Dedifferentiated amniotic fluid mesenchymal stem cell (primary cell): ENCODE data around the gene TEX19.

Experiments used
- DNase-seq: peaks from one replicate; pipeline ENCODE4 v3.0.0-alpha.2; 2016; ENCODE audit errors: extremely low spot score

TEX19 gene

DNA sequence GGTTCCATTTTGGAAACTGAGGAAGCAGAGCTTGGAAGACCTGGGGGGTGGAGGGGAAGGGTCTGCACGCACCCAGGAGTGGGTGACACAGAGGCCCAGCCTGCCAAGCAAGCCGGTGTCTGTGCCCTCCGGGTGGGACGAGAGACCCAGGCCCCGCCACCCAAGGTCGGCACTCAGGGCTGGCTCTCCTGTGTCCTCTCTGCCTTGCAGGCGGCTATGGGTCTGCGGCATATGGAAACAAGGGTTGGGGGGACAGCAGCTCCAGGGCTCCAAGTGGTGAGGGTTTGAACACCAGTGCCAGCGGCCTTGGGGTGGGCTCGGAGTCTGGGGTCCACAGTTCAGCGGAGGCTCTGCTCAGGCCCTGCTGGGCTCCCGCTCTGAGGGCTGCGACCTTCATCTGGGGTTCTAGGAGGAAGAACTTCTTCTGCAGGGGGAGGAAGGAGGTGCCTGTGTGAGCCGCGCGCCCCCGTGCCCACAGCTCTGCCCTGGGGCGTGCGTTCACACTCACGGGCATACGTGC lies 37.0 kb upstream of the TEX19 start:
- no peak for DNase-seq

DNA sequence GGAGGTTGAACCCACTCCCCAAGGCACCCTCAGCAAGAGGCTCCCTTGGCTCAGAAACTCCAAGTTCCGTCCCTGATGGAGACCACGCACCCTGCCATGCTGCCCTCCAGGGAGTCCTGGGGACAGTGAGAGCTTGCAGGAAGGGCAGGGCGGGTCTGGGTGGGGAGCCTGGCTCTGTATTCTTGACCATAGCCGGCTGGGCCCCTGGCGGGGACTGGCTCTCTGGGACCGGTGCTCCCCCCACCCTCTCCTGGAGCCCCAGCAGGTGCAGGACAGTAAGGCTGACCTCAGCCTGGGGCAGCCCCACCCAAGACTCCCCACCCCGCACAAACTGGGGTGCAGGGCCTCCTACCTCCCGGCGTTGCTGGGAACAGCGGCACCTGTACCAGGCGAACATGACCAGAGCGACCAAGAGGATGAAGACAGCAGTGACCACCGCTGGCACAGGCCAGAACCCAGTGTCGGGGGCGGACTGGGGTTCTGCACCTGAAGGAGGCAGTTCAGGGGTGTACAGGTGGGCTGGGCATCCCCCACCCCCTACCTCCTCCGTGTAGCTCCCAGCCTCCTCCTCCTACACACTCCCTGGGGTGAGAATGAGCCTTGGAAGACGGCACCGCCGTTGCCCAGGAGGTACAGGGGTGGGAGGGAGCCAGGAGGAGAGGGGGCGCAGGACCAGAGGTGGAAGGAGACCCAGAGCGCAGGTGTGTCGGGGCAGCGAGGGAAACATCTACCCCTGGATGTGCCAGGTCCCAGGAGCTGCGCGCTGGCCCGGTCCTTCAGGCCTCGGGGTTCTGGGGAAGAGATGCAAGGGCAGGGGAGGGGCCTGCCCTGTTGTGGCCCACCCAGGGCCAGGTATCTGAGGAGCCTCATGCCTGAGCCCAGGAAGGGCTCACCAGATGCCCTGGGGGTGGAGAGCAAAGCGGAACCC lies 36.3 kb upstream of the TEX19 start:
- DNase-seq: no peak

DNA sequence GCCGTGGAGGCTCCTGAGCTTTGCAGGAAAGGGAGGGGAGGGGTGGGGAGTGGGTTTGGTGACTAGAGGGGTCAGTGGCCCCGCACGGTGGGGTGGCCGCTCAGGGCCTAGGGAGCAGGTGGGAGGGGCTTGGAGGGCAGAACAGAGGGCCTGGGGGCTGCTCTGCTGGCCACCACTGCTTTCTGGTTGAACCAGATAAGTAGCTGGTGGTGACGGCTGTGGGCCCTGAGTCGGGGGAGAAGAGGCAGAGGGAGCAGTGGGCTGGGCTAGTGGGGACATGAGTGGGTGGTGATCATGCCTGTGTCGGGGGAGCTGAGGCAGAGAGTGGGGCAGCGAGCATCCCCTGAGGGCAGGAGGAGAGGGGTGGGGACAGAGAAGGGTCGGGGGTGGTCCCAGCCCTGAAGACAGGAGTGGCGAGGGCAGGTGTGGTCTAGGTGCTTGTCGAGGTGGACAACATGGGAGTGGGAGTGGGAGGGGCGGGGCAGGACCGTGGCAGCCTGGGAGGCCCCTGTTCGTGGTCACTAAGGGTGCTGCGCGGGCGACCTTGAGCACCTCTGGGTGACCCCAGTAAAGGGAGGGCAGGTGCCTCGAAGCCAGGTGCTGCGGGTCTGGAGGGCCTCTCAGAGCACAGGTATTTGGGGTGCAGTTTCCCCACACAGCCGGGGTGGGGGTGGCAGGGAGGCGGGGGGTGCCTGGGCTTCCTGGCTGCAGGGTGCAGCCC lies 35.4 kb upstream of the TEX19 start:
- no peak for DNase-seq

DNA sequence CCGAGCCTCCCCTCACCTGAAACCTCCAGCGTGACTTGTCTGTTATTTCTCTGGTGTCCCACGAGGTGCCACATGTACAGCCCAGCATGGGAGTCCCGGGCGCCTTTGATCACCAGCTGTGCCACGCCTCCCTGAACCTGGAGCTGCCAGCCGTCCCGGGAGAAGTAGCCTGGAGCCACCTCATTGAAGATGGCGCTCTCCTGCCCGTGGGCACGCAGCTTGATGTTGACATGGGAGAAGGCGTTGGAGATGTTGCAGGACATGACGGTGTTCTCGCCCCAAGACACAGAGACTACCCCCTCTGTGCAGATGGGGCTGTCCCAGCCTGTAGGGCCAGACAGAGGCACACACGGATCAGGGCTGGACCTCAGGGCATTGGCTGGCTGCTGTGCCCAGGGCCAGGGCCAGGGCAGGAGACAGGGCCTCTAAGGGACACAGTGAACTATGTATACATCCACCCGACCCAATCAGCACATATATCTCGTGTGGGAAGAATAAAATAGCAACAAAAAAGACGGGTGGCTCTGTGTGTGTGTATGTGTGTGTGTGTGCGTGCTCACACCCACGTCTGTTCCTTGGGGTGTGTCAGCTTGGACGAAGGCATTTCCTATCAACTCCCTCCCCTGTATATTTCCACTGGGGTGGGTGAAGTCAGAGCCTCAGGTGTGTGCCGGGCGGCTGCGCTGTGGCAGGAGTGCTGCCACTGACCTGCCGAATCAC lies 34.3 kb upstream of the TEX19 start:
- no peak for DNase-seq

DNA sequence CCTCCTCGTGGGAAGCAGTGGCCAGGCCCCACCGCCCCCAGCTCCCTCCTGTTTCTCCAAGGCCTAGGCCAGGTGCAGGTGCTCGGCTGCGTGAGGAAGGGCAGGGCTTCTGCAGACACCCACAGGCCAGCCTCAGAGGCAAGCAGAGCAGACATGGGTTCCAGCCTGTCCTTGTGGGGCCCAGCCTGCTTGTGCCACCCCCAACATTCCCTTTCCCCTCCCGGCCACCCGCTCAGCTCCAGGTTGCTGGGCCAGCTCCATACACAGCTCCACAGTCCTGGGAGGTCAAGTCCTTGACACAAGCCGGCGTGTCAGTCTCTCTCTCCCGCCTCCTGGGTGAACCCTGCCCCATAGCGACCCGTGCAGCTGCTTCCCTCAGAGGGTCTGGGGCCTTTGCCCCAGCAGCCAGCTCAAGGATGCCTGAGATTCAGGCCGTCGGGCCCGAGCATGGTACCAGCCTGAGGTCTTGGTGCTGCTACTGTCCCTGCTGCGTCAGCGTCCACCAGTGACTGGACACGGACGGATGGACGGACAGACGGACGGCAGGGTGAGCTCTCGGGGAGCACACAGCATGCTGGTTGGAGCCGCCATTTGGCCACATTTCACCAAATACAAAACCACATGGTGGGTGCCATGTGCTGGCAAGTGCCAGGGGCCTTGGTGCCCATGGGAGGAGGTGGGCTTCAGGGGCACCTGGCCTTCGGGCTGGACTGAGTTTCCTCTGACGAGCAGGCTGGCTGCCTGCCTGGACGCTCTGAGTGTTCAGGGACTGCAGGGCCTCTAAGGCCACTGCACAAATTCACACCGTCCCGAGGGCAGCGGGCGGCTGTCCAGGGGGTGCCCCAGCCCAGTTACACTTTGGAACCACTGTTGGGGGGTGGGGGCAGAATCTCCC lies 33.5 kb upstream of the TEX19 start:
- no peak for DNase-seq

DNA sequence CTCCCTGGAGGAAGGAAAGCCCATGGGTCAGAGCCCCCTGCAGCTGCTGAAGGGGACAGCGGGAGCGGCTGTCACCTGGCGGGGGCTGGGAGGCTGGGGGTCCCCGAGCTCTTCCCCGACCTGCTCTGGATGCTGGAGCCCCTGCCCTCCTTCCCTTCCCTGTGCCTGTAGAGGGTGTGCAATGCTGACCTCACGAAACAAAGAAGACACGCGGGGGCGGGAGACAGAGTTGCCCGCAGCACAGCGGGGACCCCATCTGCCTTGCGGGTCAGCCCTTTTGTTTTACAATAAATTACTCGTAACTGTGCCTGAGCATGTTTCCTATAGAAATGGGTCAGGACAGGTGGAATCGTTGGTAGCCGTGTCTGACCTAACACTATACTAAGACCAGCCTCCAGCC lies 31.8 kb upstream of the TEX19 start:
- no peak for DNase-seq

DNA sequence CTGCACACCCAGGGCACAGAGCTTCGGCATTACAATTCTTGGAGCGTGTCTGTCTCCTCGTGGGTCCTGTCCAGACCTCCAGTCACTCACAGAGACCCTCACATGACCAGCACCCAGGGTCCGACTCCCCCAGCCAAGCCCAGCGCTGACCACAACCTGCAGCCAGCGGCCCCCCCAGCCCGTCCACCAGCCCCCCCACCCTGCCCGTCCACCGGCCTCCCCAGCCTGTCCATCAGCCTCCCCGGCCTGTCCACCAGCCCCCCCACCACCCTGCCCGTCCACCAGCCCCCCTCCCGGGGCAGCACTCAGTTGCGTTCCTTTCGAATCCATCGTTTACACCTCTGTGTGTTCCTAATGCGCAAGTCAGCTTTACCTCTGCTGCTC lies 31.3 kb upstream of the TEX19 start:
- DNase-seq: no peak

DNA sequence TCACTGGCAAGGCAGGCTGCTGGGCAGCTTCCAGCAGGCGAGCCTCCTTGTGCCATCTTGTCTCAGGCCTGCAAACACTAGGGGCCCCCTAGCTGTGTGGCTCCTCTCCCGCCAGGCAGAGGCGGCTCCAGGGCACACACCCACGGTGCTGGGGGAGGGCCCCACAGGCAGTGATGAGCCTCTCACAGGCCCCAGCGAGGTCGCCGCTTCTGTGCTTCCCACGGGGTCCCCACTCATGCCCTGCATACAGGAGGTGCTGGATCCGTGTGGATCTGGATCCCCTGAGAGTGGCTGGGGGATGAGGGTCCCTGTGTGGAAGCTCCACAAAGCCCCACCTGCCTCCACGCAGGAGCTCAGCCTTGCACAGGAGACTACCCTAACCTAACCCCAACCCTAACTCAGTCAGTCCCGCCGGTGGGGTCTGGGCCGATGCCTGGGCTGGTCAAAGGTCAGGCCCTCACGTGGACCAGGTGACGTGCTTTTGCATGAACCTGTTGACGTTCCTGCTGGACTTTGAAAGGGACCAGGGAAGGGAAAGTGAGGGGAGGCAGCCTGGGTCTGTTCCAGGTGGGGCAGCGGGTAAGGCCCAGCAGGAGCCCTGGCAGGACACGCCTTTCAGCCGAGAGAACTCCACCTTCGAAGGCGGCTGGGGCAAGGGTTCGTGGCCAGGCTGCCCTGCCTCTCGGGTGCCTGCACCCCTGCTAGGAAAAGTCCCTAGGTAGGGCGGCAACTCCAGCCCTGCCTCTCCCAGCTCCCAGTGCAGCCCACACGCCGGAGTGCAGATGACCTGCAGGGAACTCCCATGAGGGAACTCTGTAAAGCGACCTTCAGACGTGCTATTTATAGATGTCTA lies 30.7 kb upstream of the TEX19 start:
- no peak for DNase-seq

DNA sequence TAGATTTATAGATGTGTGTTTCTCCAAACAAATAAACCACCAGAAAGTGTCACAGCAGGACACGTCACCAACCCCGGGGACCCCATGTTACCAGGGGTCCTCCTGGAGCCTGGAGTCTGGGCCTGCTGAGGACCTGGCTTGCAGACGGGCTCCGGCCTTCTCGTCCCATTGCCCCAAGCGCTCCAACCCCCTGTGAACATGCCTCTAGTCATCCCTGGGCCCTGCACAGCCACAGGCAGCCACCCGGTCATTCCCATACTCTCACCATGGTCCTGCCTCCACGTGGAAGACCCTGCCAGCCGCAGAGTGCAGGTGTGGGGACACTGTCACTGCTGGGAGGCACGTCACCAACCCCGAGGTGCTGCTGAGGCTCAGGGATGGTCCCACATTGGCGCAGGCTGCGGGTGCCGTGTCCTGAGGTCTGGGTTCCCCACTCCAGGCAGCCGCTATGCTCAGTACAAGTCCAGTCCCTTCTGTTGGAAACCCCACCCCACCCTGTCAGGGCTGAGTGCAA lies 30.0 kb upstream of the TEX19 start:
- DNase-seq: no peak

DNA sequence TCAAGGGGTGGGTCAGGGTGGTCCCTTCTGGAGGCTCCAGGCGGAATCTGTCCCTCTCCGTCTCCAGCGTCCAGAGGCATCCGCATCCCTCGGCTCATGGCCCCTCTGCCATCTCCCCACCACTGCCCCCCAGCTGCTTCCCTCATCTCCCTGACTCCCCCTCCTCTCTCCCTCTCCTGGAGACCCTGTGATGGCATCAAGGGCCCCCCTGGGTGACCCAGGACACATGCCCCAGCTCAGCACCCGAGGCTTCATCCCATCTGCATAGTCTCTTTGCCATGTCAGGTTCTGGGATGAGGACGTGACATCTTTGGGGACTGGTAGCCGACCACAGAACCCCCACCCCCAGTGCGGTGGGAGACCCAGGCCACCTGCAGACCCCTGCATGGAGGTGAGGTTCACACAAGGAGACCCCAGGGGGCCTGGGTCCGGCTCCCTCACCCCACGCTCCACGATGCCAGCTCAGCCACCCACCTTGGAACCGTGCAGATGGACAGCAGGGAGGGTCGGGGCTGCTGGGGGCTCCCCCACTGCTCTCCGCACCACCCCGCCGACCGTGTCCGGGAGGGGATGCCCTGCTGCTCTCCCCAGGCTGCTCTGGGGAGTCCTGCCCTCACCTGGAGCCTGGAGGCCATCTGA lies 29.2 kb upstream of the TEX19 start:
- no peak for DNase-seq

DNA sequence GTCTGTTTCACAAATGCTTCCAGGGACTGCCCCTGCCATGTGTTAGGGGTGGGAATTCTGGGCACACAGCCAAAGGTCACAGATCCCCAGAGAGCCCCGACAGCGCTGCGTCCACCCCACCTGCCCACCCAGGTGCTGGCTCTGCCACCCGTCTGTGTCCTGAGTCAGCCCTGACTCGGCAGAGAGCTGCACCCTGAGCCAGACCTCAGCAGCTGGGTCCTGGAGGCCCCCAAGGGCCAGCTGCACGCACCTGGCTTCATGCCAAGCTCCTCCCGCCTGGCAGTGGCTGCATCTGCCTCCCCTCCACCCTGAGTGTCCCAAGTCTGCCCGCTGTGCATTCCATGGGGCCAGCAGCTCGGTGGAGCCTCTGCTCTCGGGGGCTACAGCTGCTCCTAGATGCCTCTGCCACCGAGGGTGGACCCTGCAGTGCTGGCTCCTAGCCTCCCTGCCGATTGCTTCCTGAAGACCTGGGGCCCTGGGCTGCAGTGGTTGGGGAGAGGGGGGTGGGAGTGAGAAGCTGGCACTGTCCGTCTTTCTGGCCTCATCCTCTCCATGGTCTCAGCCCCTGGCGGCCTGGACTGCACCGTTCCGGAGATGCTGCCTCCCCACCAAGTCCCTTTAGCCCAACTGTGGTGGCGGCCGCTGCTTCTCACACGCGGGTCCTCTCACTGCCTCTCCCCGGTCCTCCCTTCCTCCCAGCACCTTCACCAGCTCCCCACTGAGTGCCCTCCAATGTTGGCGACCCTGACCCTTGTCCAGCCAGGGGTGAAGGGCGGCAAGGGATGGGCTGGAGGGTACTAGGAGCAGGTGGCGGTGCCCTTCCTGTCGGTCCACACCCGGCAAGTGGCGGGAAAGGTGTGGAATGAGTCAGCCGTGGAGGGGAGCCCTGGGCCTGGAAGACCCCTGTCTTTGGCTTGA lies 28.5 kb upstream of the TEX19 start:
- no peak for DNase-seq

DNA sequence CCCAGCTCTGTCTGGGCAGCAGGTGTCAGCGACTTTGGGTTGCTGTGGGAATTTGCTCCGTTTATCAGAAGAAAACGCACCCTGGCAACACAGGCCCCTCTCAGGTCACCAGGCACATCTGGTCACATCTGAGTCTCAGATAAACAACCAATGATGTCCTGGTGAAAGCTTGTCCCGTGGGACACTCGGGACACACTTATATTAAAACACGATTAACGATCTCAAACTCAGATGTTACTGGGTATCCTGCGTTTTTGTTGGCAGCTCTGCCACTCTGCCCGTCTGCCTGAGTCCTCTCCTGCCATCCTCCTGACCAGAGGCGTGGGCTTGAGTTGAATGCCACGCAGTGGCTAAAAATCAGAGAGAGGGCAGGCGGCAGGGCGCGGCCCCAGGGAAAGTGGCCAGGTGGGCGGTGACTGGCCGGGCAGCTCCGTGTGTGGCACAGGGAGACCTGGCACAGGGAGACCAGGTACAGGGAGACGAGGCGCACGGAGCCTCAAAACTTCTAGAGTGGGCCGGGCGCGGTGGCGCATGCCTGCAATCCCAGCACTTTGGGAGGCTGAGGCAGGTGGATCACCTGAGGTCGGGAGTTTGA lies 27.6 kb upstream of the TEX19 start:
- no peak for DNase-seq

DNA sequence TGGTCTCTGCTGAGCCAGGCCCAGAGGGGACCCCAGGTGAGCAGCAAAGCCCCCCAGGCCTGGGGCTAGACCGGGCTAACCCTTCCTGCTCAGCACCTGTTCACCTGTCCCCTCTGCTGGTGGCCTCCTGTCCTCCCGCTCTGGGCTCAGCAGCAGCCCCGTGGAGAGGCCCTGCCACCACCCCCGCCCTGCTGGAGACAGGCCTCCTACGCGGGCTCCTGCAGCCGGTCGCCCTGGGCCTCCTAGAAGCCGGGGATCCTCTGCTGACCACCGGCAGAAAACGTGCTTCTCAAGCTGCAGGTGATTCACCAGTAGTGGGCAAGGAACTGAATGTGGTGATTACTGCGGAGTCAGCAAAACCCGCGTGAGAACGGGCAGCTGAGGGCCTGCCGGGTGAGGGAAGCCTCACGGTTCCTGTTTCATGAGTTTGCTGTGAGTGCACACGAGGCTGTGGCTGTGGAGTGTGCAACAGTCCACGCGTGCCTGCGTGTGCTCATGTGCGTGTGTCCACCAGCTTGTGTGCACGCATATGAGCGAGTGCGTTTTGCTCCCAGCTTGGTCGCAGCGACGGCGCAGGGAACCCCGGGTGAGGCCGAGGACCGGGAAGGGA lies 26.3 kb upstream of the TEX19 start:
- peak; percentile 28 for DNase-seq

DNA sequence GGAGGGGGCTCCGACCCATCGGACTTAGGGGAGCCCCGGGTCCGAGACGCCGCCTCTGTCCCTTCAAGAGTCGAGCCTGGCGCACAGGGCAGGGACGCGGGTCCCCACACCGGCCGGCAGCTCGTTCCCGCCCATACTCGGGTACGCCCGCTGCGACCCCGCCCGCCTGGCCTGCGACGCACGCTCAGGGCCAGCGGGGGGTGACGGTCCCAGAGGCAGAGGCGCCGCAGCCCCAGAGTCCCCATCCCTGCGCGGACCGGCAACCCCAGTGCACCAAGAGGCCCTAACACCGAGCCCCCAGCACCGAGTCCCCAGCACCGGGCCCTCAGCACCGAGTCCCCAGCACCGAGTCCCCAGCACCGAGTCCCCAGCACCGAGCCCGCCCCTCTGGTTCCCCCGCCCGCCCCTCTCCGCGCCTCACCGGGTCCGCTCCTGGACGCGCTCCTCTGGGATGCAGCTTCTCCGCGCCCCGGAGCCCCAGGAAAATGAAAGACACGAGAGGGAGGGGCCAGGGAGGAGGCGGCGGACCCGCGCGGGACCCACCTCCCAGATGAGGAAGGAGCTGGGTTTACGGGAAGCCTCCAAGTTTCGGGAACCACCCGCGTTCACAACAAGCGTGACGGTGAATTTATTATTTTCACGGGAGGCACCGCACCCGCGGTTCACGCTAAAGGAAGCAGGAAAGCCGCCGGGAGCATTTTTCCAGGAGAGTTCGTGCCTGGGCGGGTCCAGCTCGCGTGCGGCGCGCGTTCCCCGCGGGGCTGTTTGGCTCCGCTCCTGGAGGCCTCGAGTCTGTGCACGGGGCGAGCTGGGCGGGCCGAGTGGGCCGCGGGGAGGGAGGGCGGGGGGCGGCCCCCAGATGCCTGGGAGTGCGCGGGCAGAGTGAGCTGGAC lies 25.5 kb upstream of the TEX19 start, which contains the start of gene SECTM1:
Gene SECTM1, minus strand, starts transcription at position 488 of the 893 bp plus-strand sequence. CDS start 6,526 bp downstream, outside the sequence.
- peak; percentile 64 for DNase-seq

DNA sequence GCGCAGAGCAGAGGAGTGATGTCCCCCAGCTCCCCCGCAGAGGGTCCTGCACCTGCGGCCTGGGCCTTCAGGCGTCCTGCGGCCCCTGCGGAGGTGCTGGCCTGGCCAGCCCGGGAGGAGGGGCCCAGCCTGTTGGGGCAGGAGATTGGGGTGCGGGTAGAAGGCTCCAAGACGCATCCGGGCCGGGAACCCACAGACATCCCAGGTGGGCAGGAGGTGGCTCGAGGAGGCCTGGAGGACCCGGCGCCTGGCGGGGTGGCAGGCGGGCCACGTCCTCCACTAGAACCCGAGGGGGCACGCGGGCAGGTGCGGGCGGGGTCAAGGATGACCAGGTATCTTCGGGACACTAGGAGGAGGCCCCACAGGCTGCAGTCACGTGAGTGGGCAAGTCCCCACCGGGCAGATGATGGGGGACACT lies 24.8 kb upstream of the TEX19 start:
- no peak for DNase-seq

DNA sequence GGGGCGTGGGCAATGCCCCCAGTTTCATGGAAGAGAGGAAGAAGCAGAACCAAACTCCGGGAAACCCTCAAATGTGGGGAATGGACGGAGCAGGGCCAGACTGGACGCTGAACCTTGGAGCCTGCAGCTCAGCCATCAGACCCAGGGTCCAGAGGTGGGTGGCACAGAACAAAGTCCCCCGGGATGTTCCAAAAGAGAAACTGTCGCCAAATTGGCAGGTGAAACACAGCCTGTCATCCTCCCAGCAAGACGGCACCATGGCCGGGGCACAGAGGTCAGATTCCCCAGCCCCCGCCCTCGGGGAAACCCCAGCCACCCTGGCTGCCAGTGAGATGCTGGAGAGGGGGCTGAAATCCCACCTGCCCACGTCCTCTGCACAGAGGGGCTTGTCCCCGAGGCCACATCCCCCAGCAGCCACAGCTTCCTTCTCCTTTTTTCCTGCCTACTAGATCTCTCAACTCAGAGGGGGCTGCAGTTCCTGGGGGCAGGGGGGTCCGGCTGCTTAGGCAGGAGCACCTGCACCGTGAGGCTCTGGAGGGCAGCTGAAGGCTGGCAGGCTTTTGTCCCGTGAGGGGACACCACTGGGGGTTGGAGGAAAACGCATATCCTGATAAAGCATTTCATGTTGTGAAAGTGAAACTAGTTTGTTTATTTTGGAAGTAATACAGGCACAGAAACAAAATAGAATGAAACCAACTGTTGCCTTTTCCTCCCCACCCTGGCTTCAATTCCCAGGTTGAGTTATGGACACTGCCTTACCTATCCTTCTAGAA lies 24.2 kb upstream of the TEX19 start:
- peak; percentile 15 for DNase-seq
